ENCODE measurements around the gene SAMD3. TPM values are rescaled to one million over a fixed set of nuclear protein-coding genes. Genes with fewer than 3 reads are reported as not detected.

SAMD3 gene
- total RNA-seq, 1 experiment from 2014 or later: 0.39 TPM

DNA sequence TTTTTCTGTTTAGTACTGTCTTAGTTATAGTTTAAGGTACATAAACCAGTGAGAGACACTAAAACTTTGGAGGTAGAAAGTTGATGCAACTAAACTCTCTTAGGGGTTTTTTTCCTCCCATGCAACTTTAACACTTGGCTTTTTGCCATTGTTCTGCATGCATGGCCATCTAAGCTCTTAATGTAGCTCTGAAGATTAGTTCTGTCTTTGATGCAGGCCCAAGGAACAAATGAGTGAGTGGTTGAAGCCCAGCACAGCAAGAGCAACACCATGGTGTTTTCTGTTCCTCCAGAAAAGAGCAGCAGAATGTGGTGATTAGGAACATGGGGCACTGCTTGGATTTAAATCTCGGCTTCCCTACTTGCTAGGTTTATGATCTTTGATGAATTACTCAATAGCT lies 115.0 kb downstream of the SAMD3 start:
- WGBS (ENCODE audit: extremely low coverage, insufficient read length, low lambda C conversion rate): no CpG with 5 or more reads among the region's 1 CpG

More for the DNA sequence above, 115.0 kb downstream of the SAMD3 start:
- H3K4me1 Mint-ChIP-seq: no peaks in the 10 kb centered on the region
- Histone ChIP-seq H2BK12ac (ENCODE audit: insufficient read length, low read depth, low read length) (no peak overlapping the region), H3K4ac (ENCODE audit: low read depth, low read length) (no peak overlapping the region), H2AFZ (ENCODE audit: low read length) (no peak overlapping the region), H3K4me1 (ENCODE audit: insufficient read depth, low read length) (no peaks in the 10 kb centered on the region), H3K18ac (ENCODE audit: insufficient read length, low read depth, low read length) (no peak overlapping the region), H3K79me2 (ENCODE audit: insufficient read depth, low read length) (no peaks in the 10 kb centered on the region), H2BK20ac (ENCODE audit: low read depth, low read length, poor library complexity, severe bottlenecking) (no peak overlapping the region), H2BK120ac (ENCODE audit: low read depth, low read length, poor library complexity, severe bottlenecking) (no peak overlapping the region), H2AK5ac (ENCODE audit: insufficient read length, low read length) (no peak overlapping the region), H2BK15ac (ENCODE audit: low read depth, low read length) (no peak overlapping the region), H3K79me1 (ENCODE audit: insufficient read depth, low read depth, low read length, poor library complexity, severe bottlenecking) (no peaks in the 10 kb centered on the region), H3K4me2 (ENCODE audit: insufficient read depth, insufficient read length, low read length) (no peak overlapping the region), H3K14ac (ENCODE audit: insufficient read depth, low read length) (no peak overlapping the region), H3K23me2 (ENCODE audit: insufficient read length, low read depth, low read length, poor library complexity, severe bottlenecking) (no peaks in the 10 kb centered on the region), H3T11ph (ENCODE audit: low read length) (no peak overlapping the region), H4K91ac (ENCODE audit: insufficient read length, low read depth, low read length) (no peak overlapping the region), H3K23ac (ENCODE audit: insufficient read length, low read depth, low read length) (no peak overlapping the region), H4K5ac (ENCODE audit: insufficient read length, low read depth, low read length) (no peak overlapping the region), H3K27ac (ENCODE audit: insufficient read length, low read depth, low read length) (no peak overlapping the region), H3K9ac (ENCODE audit: extremely low read depth, insufficient read length, low read length) (no peak overlapping the region), H3K9me3 (ENCODE audit: control insufficient read depth, low read depth, low read length) (no peaks in the 10 kb centered on the region), H4K20me1 (ENCODE audit: control insufficient read depth, insufficient read depth, insufficient read length) (no peaks in the 10 kb centered on the region), H2BK5ac (ENCODE audit: insufficient read length, low read length) (no peak overlapping the region), H3K56ac (ENCODE audit: insufficient read length, low read depth, low read length) (no peak overlapping the region), H4K8ac (replicated peaks; ENCODE audit: insufficient read length, low read depth, low read length) (no peak overlapping the region), H3K27me3 (ENCODE audit: insufficient read depth, low read length) (no peaks in the 10 kb centered on the region)
- DNase-seq: no peak
- H3K36me3 Mint-ChIP-seq (ENCODE audit: insufficient read depth in 1 of 3, low read depth in 3 of 3): peaks cover 2 to 10% (median 10%) of the 10 kb centered on the region in 3 experiments; a peak in 6 of 7 replicates
- TF ChIP-seq, protein P1, sequence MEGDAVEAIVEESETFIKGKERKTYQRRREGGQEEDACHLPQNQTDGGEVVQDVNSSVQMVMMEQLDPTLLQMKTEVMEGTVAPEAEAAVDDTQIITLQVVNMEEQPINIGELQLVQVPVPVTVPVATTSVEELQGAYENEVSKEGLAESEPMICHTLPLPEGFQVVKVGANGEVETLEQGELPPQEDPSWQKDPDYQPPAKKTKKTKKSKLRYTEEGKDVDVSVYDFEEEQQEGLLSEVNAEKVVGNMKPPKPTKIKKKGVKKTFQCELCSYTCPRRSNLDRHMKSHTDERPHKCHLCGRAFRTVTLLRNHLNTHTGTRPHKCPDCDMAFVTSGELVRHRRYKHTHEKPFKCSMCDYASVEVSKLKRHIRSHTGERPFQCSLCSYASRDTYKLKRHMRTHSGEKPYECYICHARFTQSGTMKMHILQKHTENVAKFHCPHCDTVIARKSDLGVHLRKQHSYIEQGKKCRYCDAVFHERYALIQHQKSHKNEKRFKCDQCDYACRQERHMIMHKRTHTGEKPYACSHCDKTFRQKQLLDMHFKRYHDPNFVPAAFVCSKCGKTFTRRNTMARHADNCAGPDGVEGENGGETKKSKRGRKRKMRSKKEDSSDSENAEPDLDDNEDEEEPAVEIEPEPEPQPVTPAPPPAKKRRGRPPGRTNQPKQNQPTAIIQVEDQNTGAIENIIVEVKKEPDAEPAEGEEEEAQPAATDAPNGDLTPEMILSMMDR (conservative IDR thresholded peaks at IDR 0.05): no peak
- peaks cover 3 to 7% of the 10 kb centered on the region in 2 experiments; a peak in 4 of 5 replicates for H3K9me3 Mint-ChIP-seq
- no peak overlapping the region for H3K4me3 Mint-ChIP-seq
- no peak overlapping the region for H3K27ac Mint-ChIP-seq
- no peaks in the 10 kb centered on the region for H3K27me3 Mint-ChIP-seq (ENCODE audit: low read depth)
